SIG-M5 (cell line): Measurements from ENCODE around the gene MAPK10.
"Not testable (repeated sequence)": the region's sequence is repeated elsewhere in the genome, so short reads cannot be mapped to it uniquely, and the experiment has no call there.

ENCODE experiments used
- DNase-seq: peaks from one replicate; lab custom pipeline; 2025; lab: John Stamatoyannopoulos, UW

MAPK10 gene

DNA sequence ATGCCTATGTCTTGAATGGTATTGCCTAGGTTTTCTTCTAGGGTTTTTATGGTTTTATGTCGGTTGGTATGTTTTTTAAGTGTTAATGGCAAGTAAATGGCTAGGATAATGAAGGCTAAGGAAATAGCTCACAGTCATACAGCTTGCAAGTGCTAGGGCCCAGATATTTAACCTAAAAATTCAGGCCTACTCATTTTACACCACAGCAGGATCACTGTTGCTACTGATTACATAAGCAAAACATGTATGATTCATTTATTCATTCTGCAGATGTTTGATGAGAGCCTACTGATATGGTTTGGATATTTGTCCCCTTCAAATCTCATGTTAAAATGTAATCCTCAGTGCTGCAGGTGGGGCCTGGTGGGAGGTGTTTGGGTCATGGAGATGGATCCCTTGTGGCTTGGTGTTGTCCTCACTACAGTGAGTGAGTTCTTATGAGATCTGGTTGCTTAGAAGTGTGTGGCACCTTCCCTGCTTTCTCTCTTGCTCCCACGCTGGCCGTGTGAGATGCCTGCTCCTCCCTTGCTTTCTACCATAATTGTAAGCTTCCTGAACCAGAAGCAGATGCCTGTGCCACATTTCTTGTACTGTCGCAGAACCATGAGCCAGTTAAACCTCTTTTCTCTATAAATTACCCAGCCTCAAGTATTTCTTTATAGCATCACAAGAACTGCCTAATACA lies 175.5 kb downstream of the MAPK10 start:
- no peak for DNase-seq

GRCh38 chr4:86181585-86181984 lies 178.3 kb downstream of the MAPK10 start:
- DNase-seq, result no peak

- DNase-seq, result no peak
Measured at GRCh38 chr4:86178211-86178610, 181.6 kb downstream of the MAPK10 start.

- no peak for DNase-seq
Measured at GRCh38 chr4:86174506-86174905, 185.3 kb downstream of the MAPK10 start.

- not testable (repeated sequence) for DNase-seq
Measured at GRCh38 chr4:86168335-86168734, 191.5 kb downstream of the MAPK10 start.

- DNase-seq, result no peak
Measured at GRCh38 chr4:86160426-86160825, 199.4 kb downstream of the MAPK10 start.

DNA sequence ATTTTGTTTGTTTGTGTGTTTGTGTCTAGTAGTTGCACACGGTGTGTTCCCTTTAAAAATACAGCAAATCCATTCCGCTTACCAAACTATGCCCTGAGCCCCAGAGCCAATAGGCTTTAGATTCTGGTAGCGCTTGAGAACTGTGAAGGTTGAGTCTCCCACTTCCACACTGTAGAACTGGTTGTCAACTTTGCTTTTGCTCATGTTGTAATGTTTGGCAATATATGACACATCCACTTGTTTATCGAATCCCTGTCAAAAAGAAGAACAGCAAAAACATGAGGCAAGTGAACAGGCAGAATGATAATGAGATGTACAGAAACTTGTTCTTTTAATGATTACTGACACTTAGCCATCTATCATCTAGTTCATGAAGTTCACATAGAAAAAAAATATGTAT lies 200.6 kb downstream of the MAPK10 start:
- DNase-seq, result no peak

DNA sequence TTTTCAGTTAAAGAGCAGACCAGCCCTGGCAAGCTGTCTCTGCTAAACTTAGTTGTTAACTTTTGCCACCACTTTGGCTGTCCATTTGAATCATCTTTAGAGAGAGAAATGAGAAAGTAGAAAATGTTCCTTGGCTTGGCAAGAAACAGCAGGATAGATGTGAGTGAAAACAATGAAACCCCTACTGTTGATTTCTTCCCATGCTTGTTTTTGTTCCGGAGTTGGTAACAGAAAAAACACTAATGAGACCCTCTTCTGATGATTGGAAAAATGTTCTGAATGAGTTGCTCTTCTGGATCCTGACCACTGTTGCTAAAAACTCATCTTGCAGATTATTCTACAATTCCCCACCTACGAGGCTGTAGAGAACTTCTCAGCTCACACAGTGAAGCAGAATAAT lies 203.3 kb downstream of the MAPK10 start:
- no peak for DNase-seq

DNA sequence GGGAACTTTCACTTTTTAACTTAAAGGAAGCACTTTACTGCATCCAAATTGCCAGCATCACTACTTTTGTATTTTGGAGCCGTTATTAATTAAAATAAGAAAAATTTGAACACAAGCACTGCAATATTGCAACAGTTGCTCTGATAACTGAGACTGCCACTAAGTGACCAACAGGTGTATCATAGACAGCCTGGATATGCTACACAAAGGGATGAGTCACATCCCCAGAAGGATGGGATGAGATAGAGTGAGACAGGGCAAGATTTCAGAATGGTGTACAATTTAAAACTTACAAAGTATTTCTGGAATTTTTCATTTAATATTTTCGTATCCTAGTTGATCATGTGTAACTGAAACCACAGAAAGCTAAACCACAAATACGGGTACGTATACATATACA lies 204.1 kb downstream of the MAPK10 start:
- DNase-seq, result no peak

DNA sequence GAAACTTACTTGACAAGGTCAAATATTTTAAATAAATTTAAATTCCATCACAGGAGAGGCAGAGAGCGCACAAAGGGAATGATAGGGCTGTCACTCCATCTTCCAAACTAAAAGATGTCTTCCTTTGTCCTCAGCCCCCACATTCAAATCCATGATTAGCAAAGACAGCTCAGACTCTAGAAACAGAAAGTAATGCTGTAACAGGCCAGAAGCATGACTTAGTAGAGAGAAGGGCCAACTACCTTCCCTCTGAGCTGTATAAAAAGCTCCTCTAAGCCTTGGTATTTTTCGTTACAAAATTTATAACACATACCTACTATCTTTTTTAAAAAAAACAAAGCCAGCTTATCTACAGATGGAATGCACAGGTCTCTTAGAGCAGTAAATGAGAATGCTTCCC lies 207.4 kb downstream of the MAPK10 start:
- no peak for DNase-seq

DNA sequence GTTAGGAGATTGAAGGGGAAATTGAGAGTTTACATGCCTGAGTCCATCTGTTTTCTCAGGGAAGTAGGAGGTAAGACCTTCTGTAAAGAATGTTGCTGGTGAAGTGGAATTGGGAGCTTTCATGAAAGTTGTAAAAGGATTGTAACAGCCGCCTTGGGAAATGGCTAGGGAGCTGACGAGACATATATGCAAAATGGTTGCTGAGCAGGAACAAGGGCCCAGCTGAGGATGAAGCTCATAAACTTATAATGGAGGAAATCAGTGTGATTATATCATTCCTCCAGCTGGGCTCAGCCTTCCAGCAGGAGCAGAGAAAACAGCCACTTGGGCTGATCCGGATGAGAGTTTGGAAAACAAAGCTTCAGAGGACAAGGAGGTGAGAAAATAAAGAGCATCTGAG lies 208.7 kb downstream of the MAPK10 start:
- DNase-seq, result no peak

- no peak for DNase-seq
Measured at GRCh38 chr4:86141161-86141560, 218.7 kb downstream of the MAPK10 start.

DNA sequence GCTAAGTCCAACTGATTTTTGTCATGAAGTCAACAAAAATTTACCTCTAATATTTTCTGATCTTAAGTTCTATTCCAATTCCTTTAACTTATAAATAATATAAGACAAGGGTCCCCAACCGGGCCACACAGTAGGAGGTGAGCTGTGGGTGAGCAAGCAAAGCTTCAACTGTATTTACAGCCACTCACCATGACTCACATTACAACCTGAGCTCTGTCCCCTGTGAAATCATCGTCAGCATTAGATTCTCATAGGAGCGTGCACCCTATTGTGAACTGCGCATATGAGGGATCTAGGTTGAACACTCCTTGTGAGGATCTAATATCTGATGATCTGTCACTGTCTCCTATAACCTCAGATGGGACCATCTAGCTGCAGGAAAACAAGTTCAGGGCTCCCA lies 227.4 kb downstream of the MAPK10 start:
- no peak for DNase-seq

DNA sequence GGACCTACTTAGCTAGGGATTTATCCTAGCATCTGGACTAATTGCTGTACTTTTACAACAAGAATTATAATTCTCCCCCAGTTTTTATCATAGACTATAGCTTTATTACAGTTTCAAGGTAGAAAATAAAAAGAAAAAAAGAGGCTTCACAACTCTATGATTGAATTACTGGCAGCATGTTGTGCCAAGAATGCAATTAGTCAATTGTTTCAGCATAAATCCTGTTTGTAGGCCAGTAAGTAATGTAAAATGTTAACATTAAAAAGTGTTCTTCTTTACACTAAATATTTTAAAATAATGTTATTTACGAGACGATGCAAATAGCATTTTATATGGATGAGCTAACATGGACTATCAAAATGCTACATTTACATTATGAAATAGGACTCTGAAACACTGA lies 228.4 kb downstream of the MAPK10 start:
- no peak for DNase-seq

DNA sequence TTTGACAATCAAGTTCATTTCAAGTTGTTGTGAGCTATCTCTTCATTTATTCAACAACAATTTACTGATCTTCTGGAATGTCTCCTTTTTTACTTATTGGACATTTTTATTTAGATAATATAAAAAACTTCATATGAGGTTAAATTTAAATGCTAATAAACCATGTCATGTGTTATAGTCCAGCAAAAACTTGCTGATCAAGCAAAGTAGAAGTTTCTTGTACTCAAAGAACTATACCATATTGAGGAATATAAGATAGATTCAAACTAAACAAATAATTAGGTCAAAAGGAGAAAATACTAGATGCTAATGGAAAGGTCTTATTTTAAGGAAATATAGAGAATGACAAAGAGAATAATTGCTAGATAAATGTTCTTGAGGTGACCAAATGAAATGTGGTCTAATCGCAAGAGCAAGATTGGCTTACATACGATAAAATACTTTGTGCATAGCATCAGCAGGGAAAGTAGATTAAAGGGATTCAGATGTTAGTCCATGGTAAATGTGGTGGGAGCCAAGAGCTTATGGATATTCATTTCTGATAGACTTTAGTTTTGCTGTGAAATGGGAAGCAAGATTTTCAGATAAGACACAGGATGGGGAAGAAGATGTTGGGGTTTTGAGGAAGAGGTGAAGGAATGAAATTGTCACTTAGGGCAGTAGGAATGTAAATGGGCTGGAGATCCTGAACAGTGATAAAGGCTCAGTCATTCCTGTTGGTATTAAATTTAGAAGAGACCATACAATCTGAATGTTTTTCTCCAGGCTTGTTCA lies 229.5 kb downstream of the MAPK10 start:
- DNase-seq, result no peak

DNA sequence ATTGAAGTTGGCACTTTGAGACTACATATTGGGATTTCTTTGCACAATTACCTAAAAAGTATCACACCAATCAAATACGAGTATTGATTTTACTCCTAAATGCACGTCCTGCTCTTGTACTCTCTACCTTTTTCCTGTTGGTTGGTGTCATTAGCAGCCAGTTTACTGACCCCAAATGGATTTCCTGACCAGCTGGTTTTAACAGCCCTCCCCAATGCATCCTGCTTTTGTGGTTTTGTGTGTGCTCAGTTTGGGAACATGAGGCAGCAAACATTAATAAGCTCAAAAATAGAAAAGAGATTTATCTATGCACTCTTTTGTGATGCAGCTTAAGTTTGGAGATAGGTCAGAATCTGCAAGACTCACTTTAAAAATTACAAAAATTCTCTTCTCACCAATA lies 230.3 kb downstream of the MAPK10 start:
- no peak for DNase-seq

DNA sequence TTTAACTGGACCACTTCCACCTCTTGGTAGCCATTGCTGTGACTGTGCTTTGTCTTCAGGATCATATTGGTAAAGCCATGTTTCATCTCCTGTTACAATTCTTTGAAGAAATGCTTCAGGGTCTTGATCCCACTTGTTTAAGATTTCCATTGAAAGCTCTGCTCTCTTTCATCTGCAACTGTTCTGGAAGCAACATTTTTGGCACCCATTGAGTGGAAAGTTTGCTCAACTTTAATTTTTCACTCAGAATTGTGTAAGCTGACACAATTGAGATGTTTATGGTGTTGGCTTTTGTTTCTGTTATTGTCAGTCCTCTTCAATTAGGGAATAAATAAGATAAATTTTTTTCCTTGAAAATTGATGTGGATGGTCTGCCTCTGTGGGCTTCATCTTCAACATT lies 237.4 kb downstream of the MAPK10 start:
- no peak for DNase-seq

DNA sequence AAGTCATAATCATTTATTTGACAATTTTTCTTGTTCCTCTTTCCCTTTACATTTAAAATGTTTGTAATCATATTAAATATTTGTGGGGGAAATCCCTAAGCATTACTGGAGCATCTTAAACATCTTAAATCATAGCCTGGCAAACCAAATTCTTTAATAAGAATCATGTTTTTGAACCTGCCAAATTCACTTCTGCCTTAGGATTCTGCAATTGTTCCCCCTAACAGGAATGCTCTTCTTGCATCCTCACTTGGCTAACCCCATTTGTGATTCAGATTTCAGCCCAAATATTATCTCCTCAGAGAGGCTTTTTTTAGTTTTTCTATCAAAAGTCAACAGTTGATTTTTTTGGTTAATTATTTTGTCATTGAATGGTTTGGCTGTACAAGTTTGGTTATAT lies 241.1 kb downstream of the MAPK10 start:
- no peak for DNase-seq

- no peak for DNase-seq
Measured at GRCh38 chr4:86117705-86118302, 242.0 kb downstream of the MAPK10 start.

GRCh38 chr4:86114563-86114962 lies 245.3 kb downstream of the MAPK10 start:
- DNase-seq, result no peak

- DNase-seq, result no peak
Measured at GRCh38 chr4:86108834-86109233, 251.0 kb downstream of the MAPK10 start.

DNA sequence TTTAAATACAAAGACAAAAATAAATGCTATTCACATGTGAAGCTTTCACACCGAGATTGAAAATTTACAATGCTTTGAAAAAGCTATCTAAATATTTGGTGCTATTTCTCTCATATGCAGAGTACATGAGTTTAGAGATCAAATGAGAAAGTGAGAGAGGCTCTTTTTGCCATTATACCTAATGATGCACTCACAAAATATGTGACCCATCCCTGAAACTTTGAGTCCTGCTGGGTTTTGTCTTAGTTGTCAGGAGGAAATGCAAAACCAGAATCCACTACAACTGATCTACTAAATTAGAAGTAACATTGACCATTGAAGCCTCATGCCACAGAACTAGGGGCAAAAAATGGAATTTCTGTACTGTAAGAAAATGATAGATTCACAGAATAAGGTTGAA lies 251.7 kb downstream of the MAPK10 start:
- no peak for DNase-seq

DNA sequence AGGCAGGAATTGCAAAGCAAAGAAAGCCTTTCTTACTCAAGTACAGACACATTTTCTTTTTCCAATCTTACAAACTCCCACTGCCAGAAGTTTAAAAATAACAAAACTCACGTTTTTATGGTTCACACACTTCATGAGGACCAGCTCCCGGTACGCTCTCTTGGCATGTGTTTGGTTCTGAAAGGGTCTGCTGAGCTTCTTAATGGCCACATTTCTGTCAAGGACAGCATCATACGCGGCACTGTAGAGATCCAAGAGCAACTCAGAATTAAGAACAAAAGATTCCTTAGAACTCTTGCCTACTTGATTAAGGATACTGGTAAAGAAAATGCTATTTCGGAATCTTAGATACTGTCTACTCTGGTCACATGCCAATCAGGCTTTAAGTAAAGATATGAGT lies 252.7 kb downstream of the MAPK10 start:
- no peak for DNase-seq
